LoVo (cell line): ENCODE measurements around the gene CYBB.
A peak's percentile ranks its signal among the peaks of the same experiment; 100 is the strongest.
"Not testable (repeated sequence)": the region's sequence is repeated elsewhere in the genome, so short reads cannot be mapped to it uniquely, and the experiment has no call there.

Experiments
- DNase-seq: peaks from one replicate; pipeline ENCODE4 v3.0.0-alpha.2; 2016; ENCODE audit warnings: low spot score

The CYBB gene

GRCh38 chrX:37779857-37780256, at the start of gene CYBB:
TSS of gene CYBB (plus strand) at chrX:37780059. CDS start at chrX:37780078, 19 bp downstream.
- no peak for DNase-seq

GRCh38 chrX:37745354-37745753, 34.5 kb upstream of the CYBB start:
- DNase-seq = peak; percentile 48

DNA sequence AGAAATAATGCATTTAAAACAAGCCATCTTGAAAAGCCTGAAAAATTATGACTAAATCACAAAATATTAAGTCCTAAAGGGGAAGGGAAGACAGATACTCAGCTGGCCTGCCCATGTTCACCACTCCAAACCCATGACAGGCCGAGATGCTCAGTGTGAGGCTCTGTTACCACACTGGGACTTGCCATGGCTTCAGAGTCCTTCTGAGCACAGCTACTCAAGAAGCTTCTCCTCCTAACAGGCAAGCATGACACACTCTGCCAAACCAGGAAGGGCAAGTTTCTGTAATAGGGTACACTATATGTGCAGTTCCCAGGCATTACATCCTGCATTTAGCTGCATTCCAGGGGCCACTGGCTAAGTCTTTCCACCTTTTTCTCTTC, 34.0 kb upstream of the CYBB start:
- DNase-seq = no peak

- peak; percentile 0 for DNase-seq
These were observed 33.5 kb upstream of the CYBB start for GRCh38 chrX:37746218-37746941.

DNA sequence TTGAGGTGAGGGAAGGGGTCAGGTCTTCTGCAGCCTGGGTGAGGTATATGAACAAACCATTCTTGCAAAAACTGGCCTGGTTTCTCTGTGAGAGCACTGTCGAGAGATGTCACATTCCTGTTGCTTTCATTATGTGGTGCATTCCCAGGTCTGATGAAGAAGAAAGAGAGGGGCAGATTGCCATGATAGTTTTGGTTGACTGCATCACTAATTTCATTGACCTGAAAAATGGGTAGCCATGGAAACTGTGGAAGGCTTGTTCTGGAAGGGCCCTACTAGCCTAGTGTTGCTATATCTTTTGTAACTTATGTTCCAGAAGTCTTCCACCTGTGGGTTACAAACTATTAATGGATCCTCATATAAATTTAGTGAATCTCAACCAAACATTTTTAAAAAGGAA, 32.9 kb upstream of the CYBB start:
- DNase-seq = no peak

DNA sequence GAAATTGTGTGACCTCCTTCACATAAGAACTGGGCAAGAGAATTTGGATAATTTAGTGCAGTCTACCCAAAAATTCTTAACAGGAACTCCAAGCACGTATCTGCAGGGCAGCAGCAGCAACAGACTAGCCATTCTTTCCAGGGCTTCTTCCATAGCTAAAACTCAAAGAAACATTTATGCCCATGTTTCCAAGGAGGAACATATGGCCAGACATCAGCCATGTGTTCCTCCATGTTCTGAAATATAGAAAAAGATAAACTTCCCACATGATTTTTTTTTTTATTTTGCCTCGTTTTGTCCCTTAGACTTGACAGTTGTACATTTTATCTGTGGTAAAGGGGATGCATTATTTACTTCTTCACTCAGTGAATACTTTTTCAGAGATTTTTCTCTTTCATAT, 27.6 kb upstream of the CYBB start:
- no peak for DNase-seq

DNA sequence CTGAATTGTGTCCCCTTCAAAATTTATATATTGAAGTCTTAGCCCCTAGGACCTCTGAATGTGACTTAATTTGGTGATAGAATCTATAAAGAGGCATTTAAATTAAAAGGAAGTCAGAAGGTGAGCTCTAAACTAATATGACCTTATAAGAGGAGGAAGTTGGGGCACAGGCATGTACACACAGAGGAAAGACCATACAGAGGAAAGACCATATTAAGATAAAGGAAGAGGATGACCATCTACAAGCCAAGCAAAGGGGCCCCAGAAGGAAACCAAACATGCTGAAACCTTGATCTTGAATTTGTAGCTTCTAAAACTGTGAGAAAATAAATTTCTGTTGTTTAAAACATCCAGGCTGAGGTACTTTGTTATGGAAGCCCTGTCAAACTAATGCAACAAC, 26.9 kb upstream of the CYBB start:
- no peak for DNase-seq

GRCh38 chrX:37753384-37753783, 26.5 kb upstream of the CYBB start:
- DNase-seq = no peak

GRCh38 chrX:37754516-37754915, 25.3 kb upstream of the CYBB start:
- no peak for DNase-seq

- no peak for DNase-seq
These were observed 24.8 kb upstream of the CYBB start for GRCh38 chrX:37755025-37755424.

DNA sequence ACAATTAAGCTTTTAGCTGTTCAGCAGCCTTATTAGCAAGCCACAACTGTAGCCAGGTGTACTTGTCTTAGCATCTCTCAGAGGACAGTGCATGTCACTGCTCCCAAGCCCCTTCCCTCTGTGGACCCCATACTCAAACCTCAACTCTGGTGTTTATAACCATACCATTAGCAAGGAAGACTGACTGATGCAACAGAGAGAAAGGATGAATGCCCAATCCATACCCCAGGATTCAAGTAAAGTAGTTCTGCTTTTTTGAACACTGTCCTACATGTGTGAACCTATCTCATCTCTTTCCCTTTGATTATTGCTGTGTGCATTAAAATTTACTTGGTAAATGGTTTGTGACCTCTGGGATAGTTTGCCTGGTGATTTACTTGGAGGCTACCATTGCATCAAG, 22.8 kb upstream of the CYBB start:
- DNase-seq = no peak

DNA sequence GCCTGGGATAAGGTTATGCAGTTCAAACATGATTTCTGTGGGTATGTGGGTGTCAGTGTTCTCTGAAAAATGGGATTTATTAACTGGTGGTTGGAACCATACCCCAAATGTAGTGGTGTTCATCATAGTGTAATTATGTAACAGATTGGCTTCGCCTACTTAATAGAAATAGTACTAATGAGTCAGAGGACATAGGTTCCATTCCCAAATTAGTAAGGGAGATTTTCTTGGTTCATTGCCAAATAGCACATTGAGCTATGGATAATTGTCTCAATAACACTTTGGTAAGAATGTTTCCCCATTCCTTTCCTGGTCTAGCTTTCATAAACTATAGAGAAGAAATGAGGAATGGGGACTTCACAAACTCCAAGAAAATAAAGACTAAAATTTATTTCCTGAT, 20.5 kb upstream of the CYBB start:
- DNase-seq = no peak

DNA sequence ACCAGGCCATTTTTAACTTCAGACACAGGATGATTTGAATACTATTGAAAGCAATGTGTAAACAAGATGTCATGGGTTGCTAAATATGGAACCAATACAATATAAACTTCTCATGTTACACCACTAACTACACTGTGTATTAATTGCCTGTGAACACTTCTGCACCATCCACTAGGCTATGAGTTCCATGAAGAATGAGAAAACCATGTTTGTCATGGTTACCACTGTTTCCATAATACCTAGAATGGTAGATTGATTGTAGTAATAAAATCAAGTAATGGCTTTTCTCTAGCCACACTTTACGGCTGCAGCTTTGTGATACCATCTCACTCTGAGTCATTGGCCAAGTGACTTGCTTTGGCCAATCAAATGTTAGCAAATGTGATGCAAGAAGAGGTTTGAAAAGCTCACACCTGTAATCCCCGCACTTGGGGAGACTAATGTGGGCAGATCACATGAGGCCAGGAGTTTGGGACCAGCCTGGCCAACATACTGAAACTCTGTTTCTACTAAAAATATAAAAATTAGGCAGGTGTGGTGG, 19.9 kb upstream of the CYBB start:
- DNase-seq = no peak

GRCh38 chrX:37763400-37763799, 16.5 kb upstream of the CYBB start:
- DNase-seq = no peak

- DNase-seq = no peak
These were observed 14.4 kb upstream of the CYBB start for GRCh38 chrX:37765507-37765906.

DNA sequence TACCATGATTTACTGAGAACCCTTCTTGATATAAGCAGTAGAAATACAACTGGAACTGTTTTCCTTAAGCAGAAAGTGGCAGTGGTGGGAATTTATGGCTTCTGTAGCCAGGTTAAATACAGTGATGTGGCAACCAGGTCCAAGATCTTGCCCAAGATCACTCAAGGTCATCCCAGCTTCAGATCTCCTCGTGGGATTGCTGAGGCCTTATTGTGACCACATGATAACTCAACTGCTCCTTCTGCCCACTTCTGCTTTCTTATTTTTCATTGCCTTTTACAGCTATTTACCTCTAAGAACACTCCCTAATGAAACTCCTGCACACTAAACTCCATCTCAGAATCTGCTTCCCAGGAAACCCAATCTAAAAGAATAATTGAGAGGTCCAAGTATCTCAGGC, 12.4 kb upstream of the CYBB start:
- no peak for DNase-seq

DNA sequence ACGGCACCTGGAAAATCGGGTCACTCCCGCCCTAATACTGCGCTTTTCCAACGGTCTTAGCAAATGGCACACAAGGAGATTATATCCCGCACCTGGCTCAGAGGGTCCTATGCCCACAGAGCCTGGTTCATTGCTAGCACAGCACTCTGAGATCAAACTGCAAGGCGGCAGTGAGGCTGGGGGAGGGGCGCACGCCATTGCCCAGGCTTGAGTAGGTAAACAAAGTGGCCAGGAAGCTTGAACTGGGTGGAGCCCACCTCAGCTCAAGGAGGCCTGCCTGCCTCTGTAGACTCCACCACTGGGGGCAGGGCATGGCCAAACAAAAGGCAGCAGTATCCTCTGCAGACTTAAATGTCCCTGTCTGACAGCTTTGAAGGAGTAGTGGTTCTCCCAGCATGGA, 11.0 kb upstream of the CYBB start:
- DNase-seq = not testable (repeated sequence)

DNA sequence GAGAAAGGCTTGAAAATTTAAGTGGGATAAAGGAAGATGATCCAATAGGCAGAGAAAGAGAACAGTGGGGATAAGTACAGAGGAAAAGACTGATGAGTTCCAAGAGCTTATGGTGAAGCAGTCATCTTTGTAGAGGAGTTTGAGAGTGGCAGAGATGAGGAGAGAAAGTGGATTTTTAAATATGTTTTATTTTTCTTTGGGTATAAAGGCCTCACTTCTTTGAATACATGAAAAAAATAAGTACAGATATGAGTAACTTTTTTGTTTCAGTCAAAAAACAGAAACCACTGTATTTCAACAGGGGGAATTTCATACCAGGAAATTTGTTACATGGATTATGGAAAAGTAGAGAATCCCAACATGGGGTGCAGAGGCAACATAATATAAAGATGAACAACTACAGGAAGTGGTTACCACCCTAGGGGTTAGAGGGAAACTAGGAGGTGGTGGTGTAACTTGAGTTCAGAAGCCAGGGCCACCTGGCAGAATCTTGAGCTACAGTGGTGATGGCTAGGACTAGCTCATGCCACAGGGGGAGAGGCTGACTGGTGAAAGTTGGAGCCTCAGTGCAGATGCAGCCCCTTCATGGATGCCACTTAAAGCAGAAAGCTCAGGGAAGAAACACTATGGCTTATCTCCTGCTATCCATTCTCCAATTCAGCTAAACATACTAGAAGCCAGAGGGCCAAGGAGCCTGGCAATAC, 3.4 kb upstream of the CYBB start:
- DNase-seq = no peak

- DNase-seq = no peak
These were observed 2.9 kb upstream of the CYBB start for GRCh38 chrX:37776987-37777325.

GRCh38 chrX:37781081-37781480, 1.2 kb downstream of the CYBB start:
- no peak for DNase-seq

DNA sequence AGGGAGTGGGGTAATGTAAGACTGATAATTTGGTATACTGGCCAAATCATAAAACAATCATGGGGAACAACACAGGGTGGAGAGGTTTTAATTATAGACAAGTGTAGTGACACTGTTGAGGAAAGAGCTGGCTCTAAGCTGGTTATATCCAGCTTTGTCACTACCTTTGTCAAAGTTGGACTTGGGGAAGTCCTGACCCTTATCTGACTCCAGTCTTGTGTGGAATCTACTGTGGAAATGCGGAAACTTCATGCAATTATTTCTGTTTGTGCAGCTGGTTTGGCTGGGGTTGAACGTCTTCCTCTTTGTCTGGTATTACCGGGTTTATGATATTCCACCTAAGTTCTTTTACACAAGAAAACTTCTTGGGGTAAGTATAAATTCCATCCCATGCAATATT, 2.0 kb downstream of the CYBB start:
- DNase-seq = no peak

- no peak for DNase-seq
These were observed 2.5 kb downstream of the CYBB start for GRCh38 chrX:37782359-37782758.

DNA sequence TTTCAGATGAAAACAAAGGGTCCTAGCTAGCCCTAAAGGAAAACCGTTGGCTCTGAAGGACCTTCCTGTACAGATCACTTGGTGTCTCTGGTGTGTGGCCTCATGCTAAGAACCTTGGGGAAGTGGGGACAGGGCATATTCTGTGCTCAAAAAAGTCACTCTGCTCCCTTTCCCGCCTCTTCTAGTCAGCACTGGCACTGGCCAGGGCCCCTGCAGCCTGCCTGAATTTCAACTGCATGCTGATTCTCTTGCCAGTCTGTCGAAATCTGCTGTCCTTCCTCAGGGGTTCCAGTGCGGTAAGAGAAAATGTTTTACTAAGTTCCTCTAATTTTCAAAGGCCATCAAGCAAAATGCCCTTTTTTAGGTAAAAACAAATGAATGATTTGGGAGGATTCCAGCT, 3.4 kb downstream of the CYBB start:
- no peak for DNase-seq

DNA sequence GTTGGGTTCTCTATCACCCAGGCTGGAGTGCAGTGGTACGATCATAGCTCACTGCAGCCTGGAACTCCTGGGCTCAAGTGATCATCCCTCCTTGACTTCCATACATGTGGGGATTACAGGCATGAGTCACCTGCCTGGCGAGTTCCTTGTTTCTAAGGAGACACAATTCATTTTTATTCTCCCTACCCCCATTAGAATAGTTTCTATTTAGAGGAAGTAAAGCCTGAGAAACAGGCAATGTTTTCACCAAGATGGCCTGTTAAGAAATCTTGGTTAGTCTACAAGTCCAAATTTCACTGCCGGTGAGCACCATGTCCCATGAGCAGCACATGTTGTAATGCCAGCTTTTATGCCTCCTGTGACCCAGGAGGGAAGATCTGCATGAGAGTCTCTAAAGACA, 5.7 kb downstream of the CYBB start:
- no peak for DNase-seq
